ENCODE data around the gene SLC22A23.
A peak's percentile ranks its signal among the peaks of the same experiment; 100 is the strongest.

SLC22A23 gene

GRCh38 chr6:3350252-3350796 lies 106.5 kb downstream of the SLC22A23 start:
- no peak for DNase-seq

- DNase-seq, result no peak
Measured at GRCh38 chr6:3349388-3350251, 107.2 kb downstream of the SLC22A23 start.

- DNase-seq, result no peak
Measured at GRCh38 chr6:3348821-3349220, 108.0 kb downstream of the SLC22A23 start.

- DNase-seq, result no peak
Measured at GRCh38 chr6:3347826-3348225, 109.0 kb downstream of the SLC22A23 start.

- DNase-seq, result no peak
Measured at GRCh38 chr6:3347247-3347646, 109.6 kb downstream of the SLC22A23 start.

- DNase-seq, result no peak
Measured at GRCh38 chr6:3346476-3346875, 110.4 kb downstream of the SLC22A23 start.

GRCh38 chr6:3345836-3346235 lies 111.0 kb downstream of the SLC22A23 start:
- no peak for DNase-seq

GRCh38 chr6:3343089-3343883 lies 113.6 kb downstream of the SLC22A23 start:
- no peak for DNase-seq

- DNase-seq, result peak; percentile 37
Measured at GRCh38 chr6:3341467-3341866, 115.4 kb downstream of the SLC22A23 start.

GRCh38 chr6:3340894-3341293 lies 116.0 kb downstream of the SLC22A23 start:
- no peak for DNase-seq

GRCh38 chr6:3340358-3340802 lies 116.5 kb downstream of the SLC22A23 start:
- no peak for DNase-seq

- DNase-seq, result no peak
Measured at GRCh38 chr6:3339811-3340210, 117.0 kb downstream of the SLC22A23 start.

- DNase-seq, result no peak
Measured at GRCh38 chr6:3337521-3338350, 119.1 kb downstream of the SLC22A23 start.

- DNase-seq, result no peak
Measured at GRCh38 chr6:3336859-3337515, 119.9 kb downstream of the SLC22A23 start.

GRCh38 chr6:3336066-3336786 lies 120.6 kb downstream of the SLC22A23 start:
- no peak for DNase-seq

GRCh38 chr6:3335169-3335568 lies 121.7 kb downstream of the SLC22A23 start:
- no peak for DNase-seq

GRCh38 chr6:3334555-3334954 lies 122.3 kb downstream of the SLC22A23 start:
- DNase-seq, result no peak

GRCh38 chr6:3333263-3333662 lies 123.6 kb downstream of the SLC22A23 start:
- no peak for DNase-seq

- no peak for DNase-seq
Measured at GRCh38 chr6:3331971-3332370, 124.9 kb downstream of the SLC22A23 start.

GRCh38 chr6:3331494-3331893 lies 125.4 kb downstream of the SLC22A23 start:
- no peak for DNase-seq

- DNase-seq, result no peak
Measured at GRCh38 chr6:3330199-3330598, 126.7 kb downstream of the SLC22A23 start.

Data from HCEC 1CT (cell line).